H1 (cell line): ENCODE measurements around the gene SPC24. TPM values are rescaled to one million over a fixed set of nuclear protein-coding genes. Genes with fewer than 3 reads are reported as not detected.

Experiments
- CTCF ChIA-PET: fragments of 300-600 bp; sonication (Branson Sonifier 250); formaldehyde crosslinking; loops from one replicate; lab custom pipeline; 2021; ENCODE audit not compliant: partially characterized antibody; lab: Charles Lee
- POLR2A ChIA-PET: fragments of 300-600 bp; sonication (Branson Sonifier 250); formaldehyde crosslinking; loops from one replicate; lab custom pipeline; 2021; ENCODE audit warnings: inconsistent platforms; ENCODE audit not compliant: partially characterized antibody; lab: Charles Lee
- DNase-seq, 2 experiments: peaks; one replicate each; pipeline versions ENCODE4 v3.0.0 to v3.0.0-alpha.2; 2010 to 2022; ENCODE audit warnings: low spot score in 2 of 2, low read depth in 1 of 2, mixed read lengths in 1 of 2
- FAIRE-seq: peaks from 2 replicates; lab custom pipeline; 2011; peaks lifted over from hg19 to GRCh38; lab: Jason Lieb, UNC
- H2AFZ ChIP-seq: 2 replicates; pipeline ENCODE4 v1.8.1; 2012; ENCODE audit warnings: low read length, inconsistent platforms
- H2AK5ac ChIP-seq: 2 replicates; pipeline ENCODE4 v1.6.1; 2013; ENCODE audit warnings: low read depth, low read length
- H2BK120ac ChIP-seq: replicated peaks from 2 replicates; pipeline ENCODE3; 2013; ENCODE audit warnings: low read depth, low read length, inconsistent platforms
- H2BK12ac ChIP-seq: 2 replicates; pipeline ENCODE4 v1.6.1; 2013; ENCODE audit warnings: low read depth, low read length
- H2BK15ac ChIP-seq: 2 replicates; pipeline ENCODE4 v1.6.1; 2013; ENCODE audit warnings: low read length
- H2BK20ac ChIP-seq: 2 replicates; pipeline ENCODE4 v1.6.1; 2013; ENCODE audit warnings: low read length
- H2BK5ac ChIP-seq: 2 replicates; pipeline ENCODE4 v1.6.1; 2013; ENCODE audit warnings: low read depth, low read length
- H3K14ac ChIP-seq: 2 replicates; pipeline ENCODE4 v1.6.1; 2013; ENCODE audit warnings: inconsistent platforms; ENCODE audit not compliant: insufficient read length
- H3K18ac ChIP-seq: 2 replicates; pipeline ENCODE4 v1.6.1; 2013; ENCODE audit warnings: low read length; ENCODE audit errors: extremely low read depth
- H3K23ac ChIP-seq: 2 replicates; pipeline ENCODE4 v1.6.1; 2013; ENCODE audit warnings: inconsistent platforms; ENCODE audit not compliant: insufficient read length
- H3K23me2 ChIP-seq: 2 replicates; pipeline ENCODE4 v1.6.1; 2013; ENCODE audit warnings: low read depth, low read length
- H3K27ac ChIP-seq: 2 replicates; pipeline ENCODE4 v1.6.1; 2011; ENCODE audit warnings: low read depth, low read length, inconsistent platforms
- H3K27me3 ChIP-seq, 4 experiments: replicated peaks in 1 of 4; 1 replicate in 1 of 4; 2 replicates in 3 of 4; pipeline versions ENCODE4 v1.6.1 to v1.8.1; 2011 to 2013; ENCODE audit warnings: low read length in 3 of 4, mild to moderate bottlenecking in 3 of 4, inconsistent platforms in 2 of 4, mixed read lengths in 2 of 4, moderate library complexity in 1 of 4; ENCODE audit not compliant: control insufficient read depth in 3 of 4, insufficient read depth in 3 of 4; ENCODE audit errors: extremely low read depth in 1 of 4
- H3K36me3 ChIP-seq, 4 experiments: 2 replicates each; pipeline versions ENCODE4 v1.6.1 to v1.8.1; 2011 to 2013; ENCODE audit warnings: mild to moderate bottlenecking in 4 of 4, low read length in 3 of 4, moderate library complexity in 2 of 4, control low read depth in 1 of 4, inconsistent platforms in 1 of 4; ENCODE audit not compliant: insufficient read depth in 4 of 4, control insufficient read depth in 2 of 4
- H3K4ac ChIP-seq: replicated peaks from 2 replicates; pipeline ENCODE3; 2013; ENCODE audit warnings: low read length, low read depth, mixed read lengths, inconsistent platforms; ENCODE audit not compliant: insufficient read length
- H3K4me1 ChIP-seq, 4 experiments: replicated peaks in 1 of 4; 1 replicate in 1 of 4; 2 replicates in 3 of 4; pipeline versions ENCODE4 v1.6.1 to v1.8.1; 2011 to 2013; ENCODE audit warnings: low read length in 3 of 4, inconsistent platforms in 2 of 4, mixed read lengths in 1 of 4; ENCODE audit not compliant: insufficient read depth in 4 of 4, control insufficient read depth in 3 of 4
- H3K4me2 ChIP-seq, 2 experiments: 2 replicates each; pipeline versions ENCODE4 v1.6.1 to v1.8.1; 2011 to 2013; ENCODE audit warnings: low read depth in 2 of 2, low read length in 2 of 2, control low read depth in 1 of 2, inconsistent platforms in 1 of 2, mild to moderate bottlenecking in 1 of 2; ENCODE audit not compliant: insufficient read depth in 1 of 2
- H3K4me3 ChIP-seq, 4 experiments: fragments of 200-600, 300-600 bp in 1 of 4; sonication (generic), shearing (Covaris generic), sonication (Bioruptor Twin) in 1 of 4; 2 replicates each; pipeline versions ENCODE4 v1.5.1 to v1.8.1; 2011 to 2016; ENCODE audit warnings: low read length in 4 of 4, low read depth in 3 of 4, control low read depth in 2 of 4, inconsistent platforms in 2 of 4, mild to moderate bottlenecking in 2 of 4, mixed read lengths in 1 of 4, moderate library complexity in 1 of 4; ENCODE audit not compliant: insufficient read depth in 2 of 4; ENCODE audit errors: extremely low read depth in 1 of 4
- H3K56ac ChIP-seq: replicated peaks from 2 replicates; pipeline ENCODE3; 2013; ENCODE audit warnings: low read depth, mild to moderate bottlenecking, mixed read lengths, low read length, inconsistent platforms; ENCODE audit not compliant: insufficient read length
- H3K79me1 ChIP-seq: 2 replicates; pipeline ENCODE4 v1.6.1; 2013; ENCODE audit warnings: low read depth, low read length, control low read depth
- H3K79me2 ChIP-seq, 2 experiments: 2 replicates each; pipeline versions ENCODE4 v1.6.1 to v1.8.1; 2012 to 2013; ENCODE audit warnings: low read length in 2 of 2, mild to moderate bottlenecking in 2 of 2, inconsistent platforms in 1 of 2; ENCODE audit not compliant: insufficient read depth in 2 of 2, control insufficient read depth in 1 of 2
- H3K9ac ChIP-seq, 4 experiments: replicated peaks in 1 of 4; 1 replicate in 1 of 4; 2 replicates in 3 of 4; pipeline versions ENCODE4 v1.6.1 to v1.8.1; 2011 to 2013; ENCODE audit warnings: low read depth in 3 of 4, low read length in 3 of 4, control low read depth in 2 of 4, mild to moderate bottlenecking in 2 of 4, moderate library complexity in 2 of 4, inconsistent platforms in 1 of 4; ENCODE audit errors: extremely low read depth in 1 of 4
- H3K9me3 ChIP-seq, 2 experiments: 2 replicates each; pipeline versions ENCODE4 v1.6.1 to v1.8.1; 2012 to 2013; ENCODE audit warnings: mild to moderate bottlenecking in 2 of 2, moderate library complexity in 2 of 2, control low read depth in 1 of 2, inconsistent platforms in 1 of 2, low read depth in 1 of 2, low read length in 1 of 2, mixed read lengths in 1 of 2; ENCODE audit not compliant: insufficient read depth in 2 of 2
- H4K20me1 ChIP-seq, 2 experiments: replicated peaks in 1 of 2; 2 replicates each; pipeline versions ENCODE3 to v1.8.1; 2011 to 2013; ENCODE audit warnings: inconsistent platforms in 2 of 2, low read length in 2 of 2, mild to moderate bottlenecking in 1 of 2; ENCODE audit not compliant: insufficient read depth in 2 of 2, control insufficient read depth in 1 of 2
- H4K5ac ChIP-seq: 2 replicates; pipeline ENCODE4 v1.6.1; 2013; ENCODE audit warnings: low read length, low read depth, mixed read lengths, inconsistent platforms; ENCODE audit not compliant: insufficient read length
- H4K8ac ChIP-seq: 2 replicates; pipeline ENCODE4 v1.8.0; 2013; ENCODE audit warnings: mild to moderate bottlenecking, moderate library complexity, low read length, inconsistent platforms; ENCODE audit not compliant: insufficient read depth; ENCODE audit errors: extremely low read depth
- H4K91ac ChIP-seq: replicated peaks from 2 replicates; pipeline ENCODE3; 2013; ENCODE audit warnings: low read length, mixed read lengths, inconsistent platforms; ENCODE audit not compliant: insufficient read length
- CTCF ChIP-seq, 3 experiments: IDR thresholded peaks; 1 replicate in 2 of 3; 2 replicates in 1 of 3; pipeline versions ENCODE4 v1.5.1 to v1.6.1; 2011; ENCODE audit warnings: low read length in 3 of 3, mild to moderate bottlenecking in 3 of 3, inconsistent platforms in 2 of 3, low read depth in 1 of 3, moderate library complexity in 1 of 3; ENCODE audit not compliant: insufficient read depth in 1 of 3; ENCODE audit errors: control extremely low read depth in 1 of 3
- HDAC6 ChIP-seq: IDR thresholded peaks from one replicate; pipeline ENCODE4 v1.7.1; 2012; ENCODE audit warnings: low read depth, mild to moderate bottlenecking, inconsistent platforms, low read length, moderate library complexity
- KDM4A ChIP-seq: IDR thresholded peaks from one replicate; pipeline ENCODE4 v1.7.1; 2012; ENCODE audit warnings: low read depth, mild to moderate bottlenecking, moderate library complexity, low read length, inconsistent platforms; ENCODE audit not compliant: severe bottlenecking
- POLR2A ChIP-seq, 2 experiments: IDR thresholded peaks; 1 replicate in 1 of 2; 2 replicates in 1 of 2; pipeline ENCODE4 v1.6.1; 2011; ENCODE audit warnings: low read depth in 2 of 2, low read length in 2 of 2, mild to moderate bottlenecking in 2 of 2; ENCODE audit errors: control extremely low read depth in 1 of 2
- POLR2AphosphoS5 ChIP-seq: IDR thresholded peaks from 2 replicates; pipeline ENCODE4 v1.6.1; 2011; ENCODE audit warnings: low read depth, low read length
- RBBP5 ChIP-seq: IDR thresholded peaks from 2 replicates; pipeline ENCODE4 v1.7.1; 2012; ENCODE audit warnings: low read depth, mild to moderate bottlenecking, inconsistent platforms, low read length, moderate library complexity, borderline replicate concordance
- RXRA ChIP-seq: IDR thresholded peaks from 2 replicates; pipeline ENCODE4 v1.6.1; 2011; ENCODE audit warnings: low read depth, mild to moderate bottlenecking, low read length, moderate library complexity; ENCODE audit not compliant: insufficient read depth
- WGBS, 2 experiments: shearing (Covaris generic) in 1 of 2; methylation state at CpG; one replicate each; pipeline versions ENCODE4 v1.1.6 to v1.1.7; 2013 to 2015; ENCODE audit warnings: low lambda C conversion rate in 2 of 2, mixed read lengths in 2 of 2, inconsistent platforms in 1 of 2, low coverage in 1 of 2, missing lambda C conversion rate in 1 of 2; ENCODE audit not compliant: insufficient replicate concordance in 2 of 2, insufficient coverage in 1 of 2, insufficient read length in 1 of 2; ENCODE audit errors: extremely low coverage in 1 of 2, missing lambda C conversion rate in 1 of 2; 5-methylcytosine and 5-hydroxymethylcytosine counted together
- polyA plus RNA-seq, 7 experiments: library from polyadenylated mRNA; depleted of rRNA in 3 of 7; stranded (reverse) in 5 of 7; unstranded in 2 of 7; fragments of >200 nt in 5 of 7; fragments of 200-250 nt in 2 of 7; gene quantifications; 1 replicate in 5 of 7; 2 replicates in 1 of 7; 4 replicates in 1 of 7; pipeline versions ENCODE4 v1.2.1 to v1.2.3, GENCODE V29; 2011 to 2013; ENCODE audit warnings: missing spikeins in 2 of 7, mixed read lengths in 2 of 7
- total RNA-seq: library from RNA; stranded (reverse); fragmentation: NEBNext Ultra II Directional; extraction: Animal tissue kit (Norgen Biotek cat#: 25700); gene quantifications from 2 replicates; pipeline ENCODE4 v1.2.1, GENCODE V29; 2021

SPC24 gene
- total and polyA plus RNA-seq, 2 of the 8 experiments (the other 6 are each of a cell fraction or from before 2014, with no cell fraction given), result 17.7 to 42.4 TPM

DNA sequence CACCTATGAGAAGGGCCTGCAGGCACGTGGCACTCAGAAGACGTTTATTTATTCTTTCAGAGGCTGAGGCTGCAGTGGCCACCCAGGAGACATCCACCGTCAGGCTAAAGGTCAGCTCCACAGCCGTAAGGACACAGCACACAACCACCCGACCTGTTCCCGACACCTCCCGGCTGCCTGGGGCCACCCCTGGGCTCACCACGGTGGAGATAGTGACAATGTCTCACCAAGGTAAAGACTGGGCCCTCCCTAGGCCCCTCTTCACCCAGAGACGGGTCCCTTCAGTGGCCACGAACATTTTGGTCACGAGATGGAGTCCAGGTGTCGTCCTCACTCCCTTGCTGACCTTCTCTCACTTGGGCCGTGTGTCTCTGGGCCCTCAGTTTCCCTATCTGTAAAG lies 32.5 kb downstream of the SPC24 start:
- no peak for TF ChIP-seq RXRA
- TF ChIP-seq KDM4A, result no peak
- TF ChIP-seq RBBP5, result no peak
- TF ChIP-seq HDAC6, result no peak
- TF ChIP-seq POLR2AphosphoS5, result no peak
- no peak for TF ChIP-seq POLR2A (IDR thresholded peaks at IDR 0.05; ENCODE audit: control extremely low read depth in 1 of 2, low read depth in 2 of 2, low read length in 2 of 2)
- no peak for TF ChIP-seq CTCF (IDR thresholded peaks at IDR 0.05; ENCODE audit: control extremely low read depth in 1 of 3, insufficient read depth in 1 of 3, low read depth in 1 of 3, low read length in 3 of 3)
- Histone ChIP-seq H3K79me1 (no peaks in the 10 kb centered on the region), H2BK120ac (no peak overlapping the region), H3K27me3 (no peaks in the 10 kb centered on the region), H3K79me2 (no peaks in the 10 kb centered on the region), H3K27ac (no peak overlapping the region), H3K4me2 (no peak overlapping the region), H4K8ac (no peak overlapping the region), H3K14ac (no peak overlapping the region), H3K56ac (no peak overlapping the region), H2AK5ac (no peak overlapping the region), H3K9me3 (no peaks in the 10 kb centered on the region), H2BK20ac (no peak overlapping the region), H2BK12ac (no peak overlapping the region), H3K18ac (no peak overlapping the region), H2BK5ac (no peak overlapping the region), H3K23me2 (no peaks in the 10 kb centered on the region), H3K23ac (no peak overlapping the region), H2AFZ (no peak overlapping the region), H3K9ac (no peak overlapping the region), H2BK15ac (no peak overlapping the region), H3K4me1 (no peaks in the 10 kb centered on the region), H3K4ac (no peak overlapping the region), H4K91ac (no peak overlapping the region), H4K20me1 (peaks cover 6 to 12% of the 10 kb centered on the region in 2 experiments), H3K4me3 (no peak overlapping the region), H4K5ac (no peak overlapping the region), H3K36me3 (peaks cover 43 to 89% (median 68%) of the 10 kb centered on the region in 4 experiments)
- DNase-seq (no peak), FAIRE-seq (no peak)
- ChIA-PET CTCF (interaction anchor here (0.6 kb wide), 1 partner anchor 13 kb away, joined by 3 read pairs; no protein-coding TSS in a partner anchor), POLR2A (interaction anchor here (0.6 to 0.7 kb wide), 2 partner anchors 19 to 77 kb away, joined by 3 to 4 read pairs; no protein-coding TSS in a partner anchor)
- 95% methylated on average over 13 of the region's 13 CpGs; no CpG with 5 or more reads in 1 of the 2 experiments for WGBS, 2 experiments
